WTC11 (cell line): ENCODE measurements around the gene INCENP.

Experiments
- CREB1 ChIP-seq: sonication (generic); formaldehyde crosslinking; IDR thresholded peaks from 2 replicates; pipeline ENCODE4 v1.8.0; 2023; ENCODE audit warnings: mild to moderate bottlenecking, missing genetic modification reagents
- ELF4 ChIP-seq: sonication (generic); formaldehyde crosslinking; IDR thresholded peaks from 2 replicates; pipeline ENCODE4 v1.8.1; 2022; ENCODE audit warnings: low read depth, mild to moderate bottlenecking, moderate library complexity, missing genetic modification reagents
- FOXJ3 ChIP-seq: sonication (generic); formaldehyde crosslinking; IDR thresholded peaks from 2 replicates; pipeline ENCODE4 v1.9.0; 2021; ENCODE audit warnings: missing genetic modification reagents, mild to moderate bottlenecking, borderline replicate concordance
- MYBL2 ChIP-seq: sonication (generic); formaldehyde crosslinking; IDR thresholded peaks from 2 replicates; pipeline ENCODE4 v1.8.1; 2023; ENCODE audit warnings: mild to moderate bottlenecking, moderate library complexity, missing genetic modification reagents
- NR2C2 ChIP-seq: sonication (generic); formaldehyde crosslinking; IDR thresholded peaks from 2 replicates; pipeline ENCODE4 v1.8.0; 2022; ENCODE audit warnings: mild to moderate bottlenecking, missing genetic modification reagents
- RELA ChIP-seq: sonication (generic); formaldehyde crosslinking; IDR thresholded peaks from 2 replicates; pipeline ENCODE4 v1.8.1; 2022; ENCODE audit warnings: missing genetic modification reagents, mild to moderate bottlenecking, borderline replicate concordance
- TEAD1 ChIP-seq: sonication (generic); formaldehyde crosslinking; IDR thresholded peaks from 2 replicates; pipeline ENCODE4 v1.8.0; 2022; ENCODE audit warnings: mild to moderate bottlenecking, missing genetic modification reagents
- USF2 ChIP-seq: sonication (generic); formaldehyde crosslinking; IDR thresholded peaks from 2 replicates; pipeline ENCODE4 v1.8.1; 2023; ENCODE audit warnings: mild to moderate bottlenecking, missing genetic modification reagents, moderate library complexity
- ZNF512 ChIP-seq: sonication (generic); formaldehyde crosslinking; IDR thresholded peaks from 2 replicates; pipeline ENCODE4 v1.8.1; 2022; ENCODE audit warnings: missing genetic modification reagents, borderline replicate concordance
- TF ChIP-seq, protein P1 (sequence below): fragments of 200-600 bp; IDR thresholded peaks from 2 replicates; pipeline ENCODE4 v1.8.0; 2022; ENCODE audit warnings: antibody characterized with exemption
- TF ChIP-seq, protein P2 (sequence below): sonication (generic); formaldehyde crosslinking; IDR thresholded peaks from 2 replicates; pipeline ENCODE4 v1.8.1; 2022; ENCODE audit warnings: low read depth, mild to moderate bottlenecking, moderate library complexity, missing genetic modification reagents, borderline replicate concordance
- TF ChIP-seq, protein P3 (sequence below): sonication (generic); formaldehyde crosslinking; conservative IDR thresholded peaks from 2 replicates; pipeline ENCODE4 v1.8.1; 2023; ENCODE audit warnings: mild to moderate bottlenecking, low read depth, missing genetic modification reagents, moderate library complexity
- TF ChIP-seq, protein P4 (sequence below): sonication (generic); formaldehyde crosslinking; IDR thresholded peaks from 2 replicates; pipeline ENCODE4 v1.8.1; 2022; ENCODE audit warnings: mild to moderate bottlenecking, missing genetic modification reagents, moderate library complexity, borderline replicate concordance
- TF ChIP-seq, protein P5 (sequence below): sonication (generic); formaldehyde crosslinking; IDR thresholded peaks from 2 replicates; pipeline ENCODE4 v1.8.0; 2022; ENCODE audit warnings: mild to moderate bottlenecking, missing genetic modification reagents

DNA sequence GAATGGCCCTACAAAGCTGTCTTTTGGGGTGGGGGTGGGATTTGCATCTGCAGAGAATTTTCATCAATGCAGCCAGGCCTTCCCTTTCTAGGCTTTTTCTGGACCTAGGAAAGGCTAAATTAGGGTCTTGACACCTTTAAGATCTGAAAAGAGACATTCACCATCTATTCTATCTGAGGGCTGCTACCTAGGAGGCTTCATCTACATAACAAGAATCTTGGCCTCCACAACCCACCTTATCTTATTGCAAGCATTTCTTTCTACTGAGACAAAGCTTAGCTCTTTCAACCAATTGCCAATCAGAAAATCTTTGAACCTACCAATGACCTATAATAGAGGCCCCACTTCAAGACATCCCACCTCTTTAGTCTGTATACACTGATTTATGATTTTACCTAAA lies 20.7 kb upstream of the INCENP start:
- TF ChIP-seq CREB1 (CRISPR knock-in tag) (no peak), FOXJ3 (no peak), USF2 (CRISPR knock-in tag) (no peak), MYBL2 (CRISPR knock-in tag) (no peak), NR2C2 (CRISPR knock-in tag) (no peak), ZNF512 (CRISPR knock-in tag) (no peak), ELF4 (CRISPR knock-in tag) (no peak), RELA (CRISPR knock-in tag) (no peak), TEAD1 (no peak)
- TF ChIP-seq, protein P1, sequence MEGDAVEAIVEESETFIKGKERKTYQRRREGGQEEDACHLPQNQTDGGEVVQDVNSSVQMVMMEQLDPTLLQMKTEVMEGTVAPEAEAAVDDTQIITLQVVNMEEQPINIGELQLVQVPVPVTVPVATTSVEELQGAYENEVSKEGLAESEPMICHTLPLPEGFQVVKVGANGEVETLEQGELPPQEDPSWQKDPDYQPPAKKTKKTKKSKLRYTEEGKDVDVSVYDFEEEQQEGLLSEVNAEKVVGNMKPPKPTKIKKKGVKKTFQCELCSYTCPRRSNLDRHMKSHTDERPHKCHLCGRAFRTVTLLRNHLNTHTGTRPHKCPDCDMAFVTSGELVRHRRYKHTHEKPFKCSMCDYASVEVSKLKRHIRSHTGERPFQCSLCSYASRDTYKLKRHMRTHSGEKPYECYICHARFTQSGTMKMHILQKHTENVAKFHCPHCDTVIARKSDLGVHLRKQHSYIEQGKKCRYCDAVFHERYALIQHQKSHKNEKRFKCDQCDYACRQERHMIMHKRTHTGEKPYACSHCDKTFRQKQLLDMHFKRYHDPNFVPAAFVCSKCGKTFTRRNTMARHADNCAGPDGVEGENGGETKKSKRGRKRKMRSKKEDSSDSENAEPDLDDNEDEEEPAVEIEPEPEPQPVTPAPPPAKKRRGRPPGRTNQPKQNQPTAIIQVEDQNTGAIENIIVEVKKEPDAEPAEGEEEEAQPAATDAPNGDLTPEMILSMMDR = no peak
- TF ChIP-seq, protein P2, sequence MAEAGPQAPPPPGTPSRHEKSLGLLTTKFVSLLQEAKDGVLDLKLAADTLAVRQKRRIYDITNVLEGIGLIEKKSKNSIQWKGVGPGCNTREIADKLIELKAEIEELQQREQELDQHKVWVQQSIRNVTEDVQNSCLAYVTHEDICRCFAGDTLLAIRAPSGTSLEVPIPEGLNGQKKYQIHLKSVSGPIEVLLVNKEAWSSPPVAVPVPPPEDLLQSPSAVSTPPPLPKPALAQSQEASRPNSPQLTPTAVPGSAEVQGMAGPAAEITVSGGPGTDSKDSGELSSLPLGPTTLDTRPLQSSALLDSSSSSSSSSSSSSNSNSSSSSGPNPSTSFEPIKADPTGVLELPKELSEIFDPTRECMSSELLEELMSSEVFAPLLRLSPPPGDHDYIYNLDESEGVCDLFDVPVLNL (CRISPR knock-in tag) = no peak
- TF ChIP-seq, protein P3, sequence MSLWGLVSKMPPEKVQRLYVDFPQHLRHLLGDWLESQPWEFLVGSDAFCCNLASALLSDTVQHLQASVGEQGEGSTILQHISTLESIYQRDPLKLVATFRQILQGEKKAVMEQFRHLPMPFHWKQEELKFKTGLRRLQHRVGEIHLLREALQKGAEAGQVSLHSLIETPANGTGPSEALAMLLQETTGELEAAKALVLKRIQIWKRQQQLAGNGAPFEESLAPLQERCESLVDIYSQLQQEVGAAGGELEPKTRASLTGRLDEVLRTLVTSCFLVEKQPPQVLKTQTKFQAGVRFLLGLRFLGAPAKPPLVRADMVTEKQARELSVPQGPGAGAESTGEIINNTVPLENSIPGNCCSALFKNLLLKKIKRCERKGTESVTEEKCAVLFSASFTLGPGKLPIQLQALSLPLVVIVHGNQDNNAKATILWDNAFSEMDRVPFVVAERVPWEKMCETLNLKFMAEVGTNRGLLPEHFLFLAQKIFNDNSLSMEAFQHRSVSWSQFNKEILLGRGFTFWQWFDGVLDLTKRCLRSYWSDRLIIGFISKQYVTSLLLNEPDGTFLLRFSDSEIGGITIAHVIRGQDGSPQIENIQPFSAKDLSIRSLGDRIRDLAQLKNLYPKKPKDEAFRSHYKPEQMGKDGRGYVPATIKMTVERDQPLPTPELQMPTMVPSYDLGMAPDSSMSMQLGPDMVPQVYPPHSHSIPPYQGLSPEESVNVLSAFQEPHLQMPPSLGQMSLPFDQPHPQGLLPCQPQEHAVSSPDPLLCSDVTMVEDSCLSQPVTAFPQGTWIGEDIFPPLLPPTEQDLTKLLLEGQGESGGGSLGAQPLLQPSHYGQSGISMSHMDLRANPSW (CRISPR knock-in tag) = no peak
- TF ChIP-seq, protein P4, sequence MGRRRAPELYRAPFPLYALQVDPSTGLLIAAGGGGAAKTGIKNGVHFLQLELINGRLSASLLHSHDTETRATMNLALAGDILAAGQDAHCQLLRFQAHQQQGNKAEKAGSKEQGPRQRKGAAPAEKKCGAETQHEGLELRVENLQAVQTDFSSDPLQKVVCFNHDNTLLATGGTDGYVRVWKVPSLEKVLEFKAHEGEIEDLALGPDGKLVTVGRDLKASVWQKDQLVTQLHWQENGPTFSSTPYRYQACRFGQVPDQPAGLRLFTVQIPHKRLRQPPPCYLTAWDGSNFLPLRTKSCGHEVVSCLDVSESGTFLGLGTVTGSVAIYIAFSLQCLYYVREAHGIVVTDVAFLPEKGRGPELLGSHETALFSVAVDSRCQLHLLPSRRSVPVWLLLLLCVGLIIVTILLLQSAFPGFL (CRISPR knock-in tag) = no peak
- TF ChIP-seq, protein P5, sequence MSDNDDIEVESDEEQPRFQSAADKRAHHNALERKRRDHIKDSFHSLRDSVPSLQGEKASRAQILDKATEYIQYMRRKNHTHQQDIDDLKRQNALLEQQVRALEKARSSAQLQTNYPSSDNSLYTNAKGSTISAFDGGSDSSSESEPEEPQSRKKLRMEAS (CRISPR knock-in tag) = no peak
